ENCODE data around the gene ATF6B. TPM values are rescaled to one million over a fixed set of nuclear protein-coding genes. Genes with fewer than 3 reads are reported as not detected.
"Not testable (repeated sequence)": the region's sequence is repeated elsewhere in the genome, so short reads cannot be mapped to it uniquely, and the experiment has no call there.

ATF6B gene
- total and polyA plus RNA-seq, 4 donors = 20.4 to 99.9 (median 56.6) TPM

GRCh38 chr6:32109765-32110160, 18.3 kb downstream of the ATF6B start:
- WGBS (ENCODE audit: insufficient coverage) = 46% methylated on average over 6 of the region's 6 CpGs
- Histone ChIP-seq H3K36me3 (ENCODE audit: control insufficient read depth, insufficient read depth, low read length) (peaks cover 15% of the 10 kb centered on the region), H3K4me3 (ENCODE audit: low read depth, low read length) (no peak overlapping the region), H3K27ac (ENCODE audit: low read depth, low read length) (peak overlapping the region; percentile 62), H3K9me3 (ENCODE audit: control insufficient read depth, insufficient read depth, low read length) (no peaks in the 10 kb centered on the region), H3K27me3 (ENCODE audit: control insufficient read depth, insufficient read depth, low read length) (peaks cover 26% of the 10 kb centered on the region), H3K4me1 (ENCODE audit: control insufficient read depth, insufficient read depth, low read length) (peaks cover 40% of the 10 kb centered on the region)
- DNase-seq (ENCODE audit: low read depth in 4 of 6, low spot score in 6 of 6) = peak in 1 of 6 donors; percentile 14

- Histone ChIP-seq H3K27me3 (ENCODE audit: control insufficient read depth, insufficient read depth, low read length) (peaks cover 26% of the 10 kb centered on the region), H3K9me3 (ENCODE audit: control insufficient read depth, insufficient read depth, low read length) (no peaks in the 10 kb centered on the region), H3K4me1 (ENCODE audit: control insufficient read depth, insufficient read depth, low read length) (peaks cover 38% of the 10 kb centered on the region), H3K27ac (ENCODE audit: low read depth, low read length) (peak within 1 kb of the TSS; percentile 80), H3K4me3 (ENCODE audit: low read depth, low read length) (peak within 1 kb of the TSS; percentile 35), H3K36me3 (ENCODE audit: control insufficient read depth, insufficient read depth, low read length) (peaks cover 11% of the 10 kb centered on the region)
- 22% methylated on average over 10 of the region's 12 CpGs for WGBS (ENCODE audit: insufficient coverage)
- DNase-seq (ENCODE audit: low read depth in 4 of 6, low spot score in 6 of 6) = peak in 1 of 6 donors; percentile 20
Measured at GRCh38 chr6:32109114-32109764, 18.8 kb downstream of the ATF6B start, which contains the start of gene TNXB. Gene TNXB (minus strand): TSS chr6:32109338. CDS start chr6:32098198, 11,140 bp downstream.

- H3K27ac ChIP-seq (ENCODE audit: low read depth, low read length) = peak overlapping the region; percentile 80
- peaks cover 34% of the 10 kb centered on the region for H3K4me1 ChIP-seq (ENCODE audit: control insufficient read depth, insufficient read depth, low read length)
- DNase-seq (ENCODE audit: low read depth in 4 of 6, low spot score in 6 of 6) = no peak
- H3K27me3 ChIP-seq (ENCODE audit: control insufficient read depth, insufficient read depth, low read length) = peaks cover 26% of the 10 kb centered on the region
- no peaks in the 10 kb centered on the region for H3K9me3 ChIP-seq (ENCODE audit: control insufficient read depth, insufficient read depth, low read length)
- H3K36me3 ChIP-seq (ENCODE audit: control insufficient read depth, insufficient read depth, low read length) = peaks cover 9% of the 10 kb centered on the region
- H3K4me3 ChIP-seq (ENCODE audit: low read depth, low read length) = peak overlapping the region; percentile 35
- WGBS (ENCODE audit: insufficient coverage) = 51% methylated on average over 6 of the region's 6 CpGs
Measured at GRCh38 chr6:32108727-32109113, 19.3 kb downstream of the ATF6B start.

GRCh38 chr6:32108094-32108627, 19.9 kb downstream of the ATF6B start:
- Histone ChIP-seq H3K9me3 (ENCODE audit: control insufficient read depth, insufficient read depth, low read length) (no peaks in the 10 kb centered on the region), H3K4me3 (ENCODE audit: low read depth, low read length) (peak overlapping the region; percentile 35), H3K27me3 (ENCODE audit: control insufficient read depth, insufficient read depth, low read length) (peaks cover 26% of the 10 kb centered on the region), H3K36me3 (ENCODE audit: control insufficient read depth, insufficient read depth, low read length) (peaks cover 6% of the 10 kb centered on the region), H3K27ac (ENCODE audit: low read depth, low read length) (peak overlapping the region; percentile 80), H3K4me1 (ENCODE audit: control insufficient read depth, insufficient read depth, low read length) (peaks cover 30% of the 10 kb centered on the region)
- 4% methylated on average over 11 of the region's 15 CpGs for WGBS (ENCODE audit: insufficient coverage)
- peak in 1 of 6 donors; percentile 64 for DNase-seq (ENCODE audit: low read depth in 4 of 6, low spot score in 6 of 6)

- DNase-seq (ENCODE audit: low read depth in 4 of 6, low spot score in 6 of 6) = no peak
- Histone ChIP-seq H3K4me3 (ENCODE audit: low read depth, low read length) (peak overlapping the region; percentile 7), H3K9me3 (ENCODE audit: control insufficient read depth, insufficient read depth, low read length) (no peaks in the 10 kb centered on the region), H3K4me1 (ENCODE audit: control insufficient read depth, insufficient read depth, low read length) (peaks cover 26% of the 10 kb centered on the region), H3K27ac (ENCODE audit: low read depth, low read length) (peak overlapping the region; percentile 80), H3K36me3 (ENCODE audit: control insufficient read depth, insufficient read depth, low read length) (peaks cover 3% of the 10 kb centered on the region), H3K27me3 (ENCODE audit: control insufficient read depth, insufficient read depth, low read length) (peaks cover 26% of the 10 kb centered on the region)
- no CpG with 5 or more reads among the region's 1 CpG for WGBS (ENCODE audit: insufficient coverage)
Measured at GRCh38 chr6:32107406-32107805, 20.6 kb downstream of the ATF6B start.

- H3K36me3 ChIP-seq (ENCODE audit: control insufficient read depth, insufficient read depth, low read length) = no peaks in the 10 kb centered on the region
- no peak for DNase-seq (ENCODE audit: low read depth in 4 of 6, low spot score in 6 of 6)
- no peaks in the 10 kb centered on the region for H3K9me3 ChIP-seq (ENCODE audit: control insufficient read depth, insufficient read depth, low read length)
- peaks cover 26% of the 10 kb centered on the region for H3K27me3 ChIP-seq (ENCODE audit: control insufficient read depth, insufficient read depth, low read length)
- 63% methylated on average over 2 of the region's 4 CpGs for WGBS (ENCODE audit: insufficient coverage)
- peaks cover 25% of the 10 kb centered on the region for H3K4me1 ChIP-seq (ENCODE audit: control insufficient read depth, insufficient read depth, low read length)
- H3K4me3 ChIP-seq (ENCODE audit: low read depth, low read length) = no peak overlapping the region
- no peak overlapping the region for H3K27ac ChIP-seq (ENCODE audit: low read depth, low read length)
Measured at GRCh38 chr6:32105433-32105832, 22.6 kb downstream of the ATF6B start.

- 100% methylated on average over 1 of the region's 3 CpGs for WGBS (ENCODE audit: insufficient coverage)
- no peak overlapping the region for H3K4me3 ChIP-seq (ENCODE audit: low read depth, low read length)
- DNase-seq (ENCODE audit: low read depth in 4 of 6, low spot score in 6 of 6) = no peak
Measured at GRCh38 chr6:32102255-32102654, 25.8 kb downstream of the ATF6B start.

GRCh38 chr6:32100251-32100650, 27.8 kb downstream of the ATF6B start:
- DNase-seq (ENCODE audit: low read depth in 4 of 6, low spot score in 6 of 6); H3K9me3 ChIP-seq (ENCODE audit: control insufficient read depth, insufficient read depth, low read length); H3K36me3 ChIP-seq (ENCODE audit: control insufficient read depth, insufficient read depth, low read length); H3K4me3 ChIP-seq (ENCODE audit: low read depth, low read length); H3K27ac ChIP-seq (ENCODE audit: low read depth, low read length): not testable (repeated sequence)
- Histone ChIP-seq H3K27me3 (ENCODE audit: control insufficient read depth, insufficient read depth, low read length) (peaks cover 32% of the 10 kb centered on the region), H3K4me1 (ENCODE audit: control insufficient read depth, insufficient read depth, low read length) (peaks cover 18% of the 10 kb centered on the region)
- WGBS (ENCODE audit: insufficient coverage) = 100% methylated on average over 3 of the region's 8 CpGs

More at GRCh38 chr6:32102255-32102654, 25.8 kb downstream of the ATF6B start:
- Histone ChIP-seq H3K27ac (ENCODE audit: low read depth, low read length) (no peak overlapping the region), H3K36me3 (ENCODE audit: control insufficient read depth, insufficient read depth, low read length) (no peaks in the 10 kb centered on the region), H3K27me3 (ENCODE audit: control insufficient read depth, insufficient read depth, low read length) (peaks cover 12% of the 10 kb centered on the region), H3K4me1 (ENCODE audit: control insufficient read depth, insufficient read depth, low read length) (no peaks in the 10 kb centered on the region), H3K9me3 (ENCODE audit: control insufficient read depth, insufficient read depth, low read length) (no peaks in the 10 kb centered on the region)

- peaks cover 32% of the 10 kb centered on the region for H3K4me1 ChIP-seq (ENCODE audit: control insufficient read depth, insufficient read depth, low read length)
- H3K27ac ChIP-seq (ENCODE audit: low read depth, low read length) = no peak overlapping the region
- 100% methylated on average over 2 of the region's 3 CpGs for WGBS (ENCODE audit: insufficient coverage)
- DNase-seq (ENCODE audit: low read depth in 4 of 6, low spot score in 6 of 6) = no peak
- H3K36me3 ChIP-seq (ENCODE audit: control insufficient read depth, insufficient read depth, low read length) = peaks cover 2% of the 10 kb centered on the region
- H3K9me3 ChIP-seq (ENCODE audit: control insufficient read depth, insufficient read depth, low read length) = no peaks in the 10 kb centered on the region
- H3K27me3 ChIP-seq (ENCODE audit: control insufficient read depth, insufficient read depth, low read length) = peaks cover 39% of the 10 kb centered on the region
- no peak overlapping the region for H3K4me3 ChIP-seq (ENCODE audit: low read depth, low read length)
Measured at GRCh38 chr6:32097364-32097763, 30.7 kb downstream of the ATF6B start.
